Mesendoderm (in vitro differentiated cells): Measurements from ENCODE around the gene SNAPC3.
"Not testable (repeated sequence)": the region's sequence is repeated elsewhere in the genome, so short reads cannot be mapped to it uniquely, and the experiment has no call there.

Experiments
- DNase-seq: peaks from one replicate; pipeline ENCODE4 v3.0.0; 2013
- H2AK5ac ChIP-seq: 2 replicates; pipeline ENCODE4 v1.6.1; 2013; ENCODE audit warnings: low read length, inconsistent platforms
- H2BK120ac ChIP-seq: 2 replicates; pipeline ENCODE4 v1.6.1; 2013; ENCODE audit warnings: low read depth, mild to moderate bottlenecking, low read length, moderate library complexity, mixed read lengths
- H2BK15ac ChIP-seq: replicated peaks from 2 replicates; pipeline ENCODE4 v1.6.1; 2013; ENCODE audit warnings: low read depth, mild to moderate bottlenecking, moderate library complexity
- H2BK5ac ChIP-seq: 2 replicates; pipeline ENCODE4 v1.6.1; 2013; ENCODE audit warnings: low read length, inconsistent platforms
- H3K18ac ChIP-seq: 2 replicates; pipeline ENCODE4 v1.6.1; 2013; ENCODE audit warnings: mild to moderate bottlenecking, low read length, mixed read lengths
- H3K23ac ChIP-seq: one replicate; pipeline ENCODE4 v1.6.1; 2013; ENCODE audit warnings: low read length
- H3K27ac ChIP-seq: 2 replicates; pipeline ENCODE4 v1.5.1; 2013; ENCODE audit warnings: low read depth, mild to moderate bottlenecking, inconsistent platforms, low read length, moderate library complexity
- H3K27me3 ChIP-seq: 2 replicates; pipeline ENCODE4 v1.6.1; 2013; ENCODE audit warnings: low read length, control low read depth, mild to moderate bottlenecking, inconsistent platforms; ENCODE audit not compliant: insufficient read depth, poor library complexity
- H3K36me3 ChIP-seq: 2 replicates; pipeline ENCODE4 v1.6.1; 2013; ENCODE audit warnings: low read length, inconsistent platforms; ENCODE audit not compliant: control insufficient read depth, insufficient read depth
- H3K4ac ChIP-seq: one replicate; pipeline ENCODE4 v1.6.1; 2013; ENCODE audit warnings: low read depth, mild to moderate bottlenecking, low read length, moderate library complexity
- H3K4me1 ChIP-seq: 2 replicates; pipeline ENCODE4 v1.6.1; 2013; ENCODE audit warnings: low read depth, low read length, inconsistent platforms; ENCODE audit not compliant: control insufficient read depth
- H3K4me2 ChIP-seq: 2 replicates; pipeline ENCODE4 v1.6.1; 2013; ENCODE audit warnings: low read length
- H3K4me3 ChIP-seq: 2 replicates; pipeline ENCODE4 v1.5.1; 2013; ENCODE audit warnings: mild to moderate bottlenecking, low read length
- H3K56ac ChIP-seq: one replicate; pipeline ENCODE4 v1.6.1; 2013; ENCODE audit warnings: low read length
- H3K79me1 ChIP-seq: 2 replicates; pipeline ENCODE4 v1.6.1; 2013; ENCODE audit warnings: low read length, inconsistent platforms
- H3K79me2 ChIP-seq: 2 replicates; pipeline ENCODE4 v1.6.1; 2013; ENCODE audit warnings: mild to moderate bottlenecking, low read length; ENCODE audit not compliant: control insufficient read depth, insufficient read depth
- H3K9ac ChIP-seq: 2 replicates; pipeline ENCODE4 v1.6.1; 2013; ENCODE audit warnings: low read length, inconsistent platforms
- H4K5ac ChIP-seq: one replicate; pipeline ENCODE4 v1.6.1; 2013; ENCODE audit warnings: low read length
- H4K8ac ChIP-seq: one replicate; pipeline ENCODE4 v1.6.1; 2013; ENCODE audit warnings: low read depth, mild to moderate bottlenecking, control low read depth, low read length, moderate library complexity
- WGBS: extraction: QIAGEN DNeasy Blood & Tissue Kit; methylation state at CpG from one replicate; pipeline ENCODE4 v1.1.7; 2013; ENCODE audit warnings: low lambda C conversion rate, missing lambda C conversion rate; ENCODE audit not compliant: insufficient coverage; ENCODE audit errors: extremely low coverage; 5-methylcytosine and 5-hydroxymethylcytosine counted together

Gene SNAPC3

GRCh38 chr9:15379317-15379716 is 43.4 kb upstream of the SNAPC3 start:
- not testable (repeated sequence) for H3K79me2 ChIP-seq, H3K79me1 ChIP-seq, H3K23ac ChIP-seq, H3K4me2 ChIP-seq, H2BK15ac ChIP-seq, DNase-seq, H2BK5ac ChIP-seq, H3K56ac ChIP-seq, H3K36me3 ChIP-seq, H4K5ac ChIP-seq, H3K4me3 ChIP-seq, H3K9ac ChIP-seq, H3K4ac ChIP-seq, H4K8ac ChIP-seq, H2BK120ac ChIP-seq, H3K27ac ChIP-seq, H2AK5ac ChIP-seq, H3K4me1 ChIP-seq, H3K27me3 ChIP-seq, H3K18ac ChIP-seq
- WGBS = no CpG with 5 or more reads among the region's 4 CpGs

- H3K36me3 ChIP-seq, H3K4me3 ChIP-seq, H3K79me2 ChIP-seq, H3K4ac ChIP-seq, H3K9ac ChIP-seq, DNase-seq, H3K23ac ChIP-seq, H3K56ac ChIP-seq, H4K8ac ChIP-seq, H2BK15ac ChIP-seq, H4K5ac ChIP-seq, H3K27me3 ChIP-seq, H3K27ac ChIP-seq, H3K4me1 ChIP-seq, H2AK5ac ChIP-seq, H2BK5ac ChIP-seq, H2BK120ac ChIP-seq, H3K79me1 ChIP-seq, H3K4me2 ChIP-seq, H3K18ac ChIP-seq: not testable (repeated sequence)
- no CpG with 5 or more reads among the region's 5 CpGs for WGBS
Observed at GRCh38 chr9:15379888-15380287, 42.8 kb upstream of the SNAPC3 start.

GRCh38 chr9:15381491-15381890 is 41.2 kb upstream of the SNAPC3 start:
- Histone ChIP-seq H3K79me2 (no peaks in the 10 kb centered on the region), H3K4me3 (no peak overlapping the region), H2BK120ac (no peak overlapping the region), H3K23ac (no peak overlapping the region), H3K4me2 (no peak overlapping the region), H4K5ac (no peak overlapping the region), H3K56ac (no peak overlapping the region), H3K4ac (no peak overlapping the region), H2AK5ac (no peak overlapping the region), H3K36me3 (no peaks in the 10 kb centered on the region), H3K27me3 (no peaks in the 10 kb centered on the region), H3K18ac (no peak overlapping the region), H4K8ac (no peak overlapping the region), H3K79me1 (no peaks in the 10 kb centered on the region), H3K4me1 (no peaks in the 10 kb centered on the region), H3K9ac (no peak overlapping the region), H2BK15ac (no peak overlapping the region), H3K27ac (no peak overlapping the region), H2BK5ac (no peak overlapping the region)
- no peak for DNase-seq
- WGBS = no CpG with 5 or more reads among the region's 1 CpG

GRCh38 chr9:15386465-15386864 is 36.2 kb upstream of the SNAPC3 start:
- H3K4me2 ChIP-seq = no peak overlapping the region
- no peak overlapping the region for H2BK120ac ChIP-seq
- no peak overlapping the region for H2AK5ac ChIP-seq
- no peak overlapping the region for H3K23ac ChIP-seq
- H3K79me2 ChIP-seq = no peaks in the 10 kb centered on the region
- no peak overlapping the region for H3K56ac ChIP-seq
- H3K36me3 ChIP-seq = no peaks in the 10 kb centered on the region
- no peak overlapping the region for H4K5ac ChIP-seq
- peaks cover 3% of the 10 kb centered on the region for H3K4me1 ChIP-seq
- no peak overlapping the region for H3K9ac ChIP-seq
- no peaks in the 10 kb centered on the region for H3K79me1 ChIP-seq
- H3K4ac ChIP-seq = no peak overlapping the region
- WGBS = no CpG with 5 or more reads among the region's 6 CpGs
- H2BK5ac ChIP-seq = no peak overlapping the region
- no peak overlapping the region for H3K27ac ChIP-seq
- H3K4me3 ChIP-seq = no peak overlapping the region
- no peak overlapping the region for H2BK15ac ChIP-seq
- H4K8ac ChIP-seq = no peak overlapping the region
- no peaks in the 10 kb centered on the region for H3K27me3 ChIP-seq
- no peak for DNase-seq
- no peak overlapping the region for H3K18ac ChIP-seq

GRCh38 chr9:15389173-15389572 is 33.5 kb upstream of the SNAPC3 start:
- Histone ChIP-seq H3K4me3 (no peak overlapping the region), H3K4me1 (peaks cover 3% of the 10 kb centered on the region), H3K18ac (no peak overlapping the region), H2BK5ac (no peak overlapping the region), H3K79me2 (no peaks in the 10 kb centered on the region), H3K56ac (no peak overlapping the region), H3K23ac (no peak overlapping the region), H2BK120ac (no peak overlapping the region), H2BK15ac (no peak overlapping the region), H3K4ac (no peak overlapping the region), H4K8ac (no peak overlapping the region), H3K79me1 (no peaks in the 10 kb centered on the region), H3K27ac (peak overlapping the region; percentile 1), H4K5ac (no peak overlapping the region), H3K4me2 (no peak overlapping the region), H2AK5ac (no peak overlapping the region), H3K36me3 (no peaks in the 10 kb centered on the region), H3K27me3 (no peaks in the 10 kb centered on the region), H3K9ac (no peak overlapping the region)
- DNase-seq = peak; percentile 39

GRCh38 chr9:15389631-15390030 is 33.0 kb upstream of the SNAPC3 start:
- Histone ChIP-seq H3K56ac (no peak overlapping the region), H4K8ac (no peak overlapping the region), H2AK5ac (no peak overlapping the region), H3K23ac (no peak overlapping the region), H3K27me3 (no peaks in the 10 kb centered on the region), H3K18ac (no peak overlapping the region), H3K9ac (no peak overlapping the region), H3K27ac (no peak overlapping the region), H4K5ac (no peak overlapping the region), H2BK15ac (no peak overlapping the region), H3K79me1 (no peaks in the 10 kb centered on the region), H3K4me2 (no peak overlapping the region), H3K4me3 (no peak overlapping the region), H2BK5ac (no peak overlapping the region), H2BK120ac (no peak overlapping the region), H3K4ac (no peak overlapping the region), H3K36me3 (no peaks in the 10 kb centered on the region), H3K4me1 (peaks cover 3% of the 10 kb centered on the region), H3K79me2 (no peaks in the 10 kb centered on the region)
- WGBS = no CpG with 5 or more reads among the region's 4 CpGs
- no peak for DNase-seq
